BLaER1 treated with 17β-estradiol and CSF1 and Interleukin-3, amounts not matched to agents 10 nM and 100 nM (cell line): Measurements from ENCODE around the gene CCNC.
A peak's percentile ranks its signal among the peaks of the same experiment; 100 is the strongest.
"Not testable (repeated sequence)": the region's sequence is repeated elsewhere in the genome, so short reads cannot be mapped to it uniquely, and the experiment has no call there.

Experiments used
- H3K27ac ChIP-seq, 11 experiments: shearing (Covaris generic); formaldehyde crosslinking; 2 replicates each; pipeline ENCODE4 v1.8.1; 2022
- H3K27me3 ChIP-seq, 11 experiments: shearing (Covaris generic); formaldehyde crosslinking; 2 replicates each; pipeline ENCODE4 v1.8.1; 2022
- H3K36me3 ChIP-seq, 11 experiments: shearing (Covaris generic); formaldehyde crosslinking; 2 replicates each; pipeline ENCODE4 v1.8.1; 2022
- H3K4me1 ChIP-seq, 10 experiments: shearing (Covaris generic); formaldehyde crosslinking; 2 replicates each; pipeline ENCODE4 v1.8.1; 2022
- H3K4me2 ChIP-seq, 11 experiments: shearing (Covaris generic); formaldehyde crosslinking; 2 replicates each; pipeline ENCODE4 v1.8.1; 2022
- H3K4me3 ChIP-seq, 10 experiments: shearing (Covaris generic); formaldehyde crosslinking; 2 replicates each; pipeline ENCODE4 v1.8.1; 2022
- H3K9ac ChIP-seq, 11 experiments: shearing (Covaris generic); formaldehyde crosslinking; 2 replicates each; pipeline ENCODE4 v1.8.1; 2022
- H3K9me3 ChIP-seq, 11 experiments: shearing (Covaris generic); formaldehyde crosslinking; replicated peaks in 1 of 11; 2 replicates each; pipeline ENCODE4 v1.8.1; 2022
- H4K20me1 ChIP-seq, 11 experiments: shearing (Covaris generic); formaldehyde crosslinking; 2 replicates each; pipeline ENCODE4 v1.8.1; 2022
- Cebpa-rat ChIP-seq, 11 experiments: shearing (Covaris generic); IDR thresholded peaks; 2 replicates each; pipeline ENCODE4 v1.8.1; 2022

Gene CCNC

DNA sequence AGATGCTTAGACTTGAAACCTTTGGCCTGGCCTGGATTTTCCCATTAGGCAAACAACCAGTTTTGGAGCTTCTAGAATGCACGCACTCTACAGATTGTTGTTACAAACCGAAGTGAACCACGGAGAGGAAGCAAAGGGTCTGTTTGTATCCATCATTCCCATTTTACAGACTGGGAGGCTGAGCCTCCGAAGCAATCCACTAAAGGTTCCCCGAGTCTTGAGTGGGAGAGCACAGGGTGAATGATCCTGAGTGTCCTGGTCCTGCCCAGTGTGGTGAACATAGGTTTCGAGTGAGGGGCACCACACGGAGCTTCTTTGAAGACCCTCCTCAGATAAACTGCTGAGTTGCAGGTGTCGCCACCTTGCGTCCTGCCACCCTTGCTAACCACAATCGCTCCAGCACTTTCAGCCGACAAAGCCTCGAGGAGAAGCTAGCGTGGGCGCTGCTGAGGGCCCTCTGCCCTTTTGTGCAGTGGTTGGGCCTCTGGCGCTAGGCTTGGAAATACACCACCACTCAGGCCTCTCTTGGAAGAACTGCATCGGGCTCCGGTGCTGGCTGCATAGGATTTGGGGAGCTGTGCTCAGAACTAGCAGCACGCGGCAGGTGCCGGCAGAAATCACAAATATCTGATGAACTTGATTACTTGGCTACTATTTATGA lies 36.7 kb upstream of the CCNC start:
- Histone ChIP-seq H3K27me3 (peaks cover 81 to 96% (median 92%) of the 10 kb centered on the region in 11 experiments), H3K36me3 (peaks cover 0 to 8% (median 0%) of the 10 kb centered on the region in 11 experiments; a peak in 3 of 22 replicates), H3K27ac (no peak overlapping the region), H4K20me1 (peaks cover 0 to 19% (median 5%) of the 10 kb centered on the region in 11 experiments; a peak in 7 of 22 replicates), H3K4me2 (no peak overlapping the region), H3K4me1 (peaks cover 11 to 22% (median 19%) of the 10 kb centered on the region in 10 experiments), H3K9me3 (peaks cover 30 to 65% (median 57%) of the 10 kb centered on the region in 11 experiments), H3K4me3 (no peak overlapping the region; a peak in 1 of 20 replicates), H3K9ac (no peak overlapping the region)
- no peak for TF ChIP-seq Cebpa-rat (IDR thresholded peaks at IDR 0.05)

DNA sequence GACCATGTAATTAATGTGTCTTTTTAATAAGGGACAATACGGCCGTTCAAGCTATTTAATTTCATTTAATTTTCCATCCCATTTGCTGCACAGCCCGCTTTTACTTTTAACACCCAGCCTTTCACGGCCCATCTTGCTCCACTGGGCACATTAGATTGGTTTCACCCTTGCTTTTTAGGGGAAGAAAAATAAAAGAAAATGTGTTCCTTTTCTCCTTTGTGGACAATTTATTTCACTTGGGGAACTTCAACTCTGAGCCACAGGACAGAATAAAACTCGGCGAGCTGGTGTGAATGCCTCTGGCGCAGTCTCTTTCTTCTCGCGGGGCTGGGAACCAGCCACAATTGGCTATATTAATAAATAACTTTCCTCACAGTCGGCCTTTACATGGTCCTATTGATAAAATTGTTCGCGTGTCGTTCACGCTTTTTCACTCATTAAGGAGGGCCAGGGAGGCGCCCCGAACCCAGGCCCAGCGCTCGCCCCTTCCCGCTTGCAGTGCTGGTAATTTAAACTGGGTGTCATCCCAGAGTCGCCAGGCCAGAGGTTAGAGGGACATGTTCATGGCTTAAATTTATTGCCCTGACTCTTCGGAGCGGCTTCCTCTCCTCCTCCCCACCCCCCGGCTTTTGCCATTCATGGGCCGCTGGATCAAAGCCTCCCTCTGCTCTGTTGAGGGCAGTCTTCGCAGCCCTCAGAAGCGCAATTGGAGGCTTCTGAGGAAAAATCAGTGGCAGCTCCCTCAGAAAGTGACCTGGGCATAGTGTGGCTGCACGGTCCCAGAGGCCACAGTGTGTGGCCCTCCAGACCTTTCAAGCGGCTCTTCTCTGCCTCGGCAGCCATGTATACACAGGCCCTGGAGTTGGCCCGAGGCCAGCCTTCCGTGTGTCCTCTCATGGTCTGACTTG lies 36.0 kb upstream of the CCNC start:
- peaks cover 81 to 94% (median 91%) of the 10 kb centered on the region in 11 experiments for H3K27me3 ChIP-seq
- peak overlapping the region; percentile 38 to 94 (median 67); a peak in 19 of 22 replicates for H3K4me2 ChIP-seq
- peak overlapping the region in 1 of 11 experiments; percentile 35; a peak in 1 of 22 replicates for H3K9ac ChIP-seq
- no peak for TF ChIP-seq Cebpa-rat (IDR thresholded peaks at IDR 0.05)
- H3K4me3 ChIP-seq, result peak overlapping the region in 7 of 10 experiments; percentile 34 to 63 (median 47); a peak in 15 of 20 replicates
- peaks cover 0 to 19% (median 5%) of the 10 kb centered on the region in 11 experiments; a peak in 7 of 22 replicates for H4K20me1 ChIP-seq
- H3K9me3 ChIP-seq, result peaks cover 30 to 65% (median 57%) of the 10 kb centered on the region in 11 experiments
- no peak overlapping the region for H3K27ac ChIP-seq
- peaks cover 0 to 8% (median 0%) of the 10 kb centered on the region in 11 experiments; a peak in 3 of 22 replicates for H3K36me3 ChIP-seq
- peaks cover 3 to 15% (median 11%) of the 10 kb centered on the region in 10 experiments; a peak in 18 of 20 replicates for H3K4me1 ChIP-seq

DNA sequence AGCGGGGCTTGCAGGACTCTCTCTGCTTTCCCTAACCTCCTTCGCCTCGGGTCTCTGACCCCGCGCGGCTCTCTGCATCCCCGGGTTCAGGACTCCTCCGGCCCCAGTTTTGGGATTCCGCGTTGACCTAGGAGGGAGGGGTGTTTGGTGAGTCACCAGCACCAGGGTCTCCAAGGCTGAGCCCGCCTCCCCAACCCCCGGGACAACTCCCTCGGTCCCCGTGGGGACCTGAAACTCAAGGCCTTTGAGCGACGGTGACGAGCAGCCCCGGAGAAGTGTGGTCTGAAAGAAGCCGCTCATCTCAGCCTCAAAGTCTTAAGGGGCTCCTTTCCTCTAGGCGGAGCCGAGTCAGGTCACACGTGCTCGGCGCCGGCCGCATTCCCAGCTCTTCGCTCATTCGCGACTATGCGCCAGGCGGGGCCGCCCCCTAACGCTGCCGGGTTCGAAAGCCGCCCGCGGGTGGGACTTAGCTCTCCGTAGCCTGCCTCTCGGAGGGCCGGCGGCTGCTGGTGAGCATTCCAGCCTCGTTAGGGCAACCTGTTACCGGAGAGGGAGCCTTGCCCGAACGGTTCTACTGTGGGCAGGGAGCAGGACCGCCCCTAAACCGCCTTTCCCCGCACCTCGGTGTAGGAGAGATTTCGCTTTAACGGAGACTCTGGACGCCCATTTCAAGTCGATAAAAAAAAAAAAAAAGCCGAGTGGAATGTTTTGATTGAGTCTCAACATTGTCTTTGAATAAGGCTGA lies 35.1 kb upstream of the CCNC start:
- peaks cover 79 to 86% (median 83%) of the 10 kb centered on the region in 11 experiments for H3K27me3 ChIP-seq
- peak overlapping the region in 2 of 11 experiments; percentile 35 to 55; a peak in 2 of 22 replicates for H3K9ac ChIP-seq

DNA sequence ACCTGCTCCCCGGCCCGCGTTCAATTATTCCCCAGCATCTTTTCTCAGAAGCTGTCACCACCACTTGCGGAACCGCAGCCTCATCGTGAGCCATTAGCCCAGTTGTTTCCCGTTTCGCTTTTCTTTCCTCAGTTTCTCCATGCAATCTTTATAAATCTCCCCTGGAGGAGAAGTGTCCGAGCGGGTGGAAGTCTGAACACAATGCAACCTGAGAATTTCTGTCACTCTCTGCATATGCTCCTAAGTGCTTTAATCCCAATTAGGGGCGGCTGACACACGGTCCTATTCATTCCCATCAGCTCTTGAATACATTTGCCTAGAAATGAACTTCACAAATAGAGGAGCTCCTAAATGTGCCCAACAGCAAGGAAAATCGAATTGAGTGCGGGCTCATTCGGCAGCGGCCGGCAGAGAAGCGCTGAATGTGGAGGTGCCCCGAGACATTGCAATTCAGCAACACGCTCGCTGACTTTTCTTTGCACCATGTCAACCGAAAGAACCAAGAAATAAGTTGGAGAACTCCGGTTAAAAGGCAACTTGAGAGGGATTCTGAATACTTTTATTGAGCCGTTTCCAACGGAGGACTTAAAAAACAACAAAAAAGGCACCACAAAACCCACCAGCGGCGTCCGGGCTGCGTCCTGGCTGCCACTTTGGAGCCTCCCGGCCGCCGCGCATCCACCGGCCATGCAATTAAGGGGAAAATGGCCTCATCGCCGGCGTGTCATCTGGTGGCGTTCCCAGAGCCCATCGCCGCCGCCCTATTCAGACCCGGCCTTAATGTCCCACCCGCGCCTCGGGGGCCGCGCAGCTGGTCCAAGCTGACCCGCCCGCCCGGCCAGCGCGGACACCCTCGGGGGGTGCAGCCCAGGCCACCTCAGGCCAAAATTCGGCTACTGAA lies 34.3 kb upstream of the CCNC start:
- peaks cover 0 to 12% (median 9%) of the 10 kb centered on the region in 10 experiments; a peak in 14 of 20 replicates for H3K4me1 ChIP-seq
- H3K4me3 ChIP-seq, result peak overlapping the region in 4 of 10 experiments; percentile 7 to 63 (median 28); a peak in 2 of 20 replicates
- no peak for TF ChIP-seq Cebpa-rat (IDR thresholded peaks at IDR 0.05)
- peaks cover 71 to 84% (median 75%) of the 10 kb centered on the region in 11 experiments for H3K27me3 ChIP-seq
- H3K36me3 ChIP-seq, result peaks cover 0 to 8% (median 0%) of the 10 kb centered on the region in 11 experiments; a peak in 3 of 22 replicates
- peak overlapping the region in 3 of 11 experiments; percentile 78 to 94 (median 93); a peak in 5 of 22 replicates for H3K4me2 ChIP-seq
- H4K20me1 ChIP-seq, result peaks cover 0 to 19% (median 5%) of the 10 kb centered on the region in 11 experiments; a peak in 7 of 22 replicates
- no peak overlapping the region for H3K9ac ChIP-seq
- peaks cover 20 to 52% (median 42%) of the 10 kb centered on the region in 11 experiments for H3K9me3 ChIP-seq
- H3K27ac ChIP-seq, result no peak overlapping the region

More for the DNA sequence above, 35.1 kb upstream of the CCNC start:
- Histone ChIP-seq H4K20me1 (peaks cover 0 to 19% (median 5%) of the 10 kb centered on the region in 11 experiments; a peak in 7 of 22 replicates), H3K9me3 (peaks cover 28 to 61% (median 50%) of the 10 kb centered on the region in 11 experiments), H3K4me3 (peak overlapping the region; percentile 34 to 63 (median 46); a peak in 19 of 20 replicates), H3K4me2 (peak overlapping the region; percentile 38 to 94 (median 67)), H3K4me1 (peaks cover 0 to 12% (median 9%) of the 10 kb centered on the region in 10 experiments; a peak in 14 of 20 replicates), H3K36me3 (peaks cover 0 to 8% (median 0%) of the 10 kb centered on the region in 11 experiments; a peak in 3 of 22 replicates), H3K27ac (no peak overlapping the region)
- TF ChIP-seq Cebpa-rat (IDR thresholded peaks at IDR 0.05), result no peak

DNA sequence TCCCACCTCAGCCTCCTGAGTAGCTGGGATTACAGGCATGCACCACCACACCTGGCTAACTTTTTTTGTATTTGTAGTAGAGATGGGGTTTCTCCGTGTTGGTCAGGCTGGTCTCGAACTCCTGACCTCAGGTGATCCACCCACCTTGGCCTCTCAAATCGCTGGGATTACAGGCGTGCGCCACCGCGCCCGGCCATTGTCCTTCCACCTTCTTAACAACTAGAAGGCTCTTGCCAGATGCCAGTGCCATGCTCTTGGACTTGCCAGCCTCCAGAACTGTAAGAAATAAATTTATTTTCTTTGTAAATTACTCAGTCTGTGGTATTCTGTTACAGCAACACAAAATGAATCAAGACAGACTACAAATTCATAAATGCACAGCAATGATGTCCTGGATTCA lies 26.2 kb upstream of the CCNC start:
- not testable (repeated sequence) for H3K4me2 ChIP-seq, H3K9ac ChIP-seq, H3K27ac ChIP-seq, H3K9me3 ChIP-seq, H3K4me3 ChIP-seq, H3K36me3 ChIP-seq
- Histone ChIP-seq H3K27me3 (peaks cover 32 to 61% (median 46%) of the 10 kb centered on the region in 11 experiments), H4K20me1 (peaks cover 0 to 10% (median 0%) of the 10 kb centered on the region in 11 experiments; a peak in 3 of 22 replicates), H3K4me1 (peaks cover 0 to 12% (median 2%) of the 10 kb centered on the region in 10 experiments; a peak in 6 of 20 replicates)

DNA sequence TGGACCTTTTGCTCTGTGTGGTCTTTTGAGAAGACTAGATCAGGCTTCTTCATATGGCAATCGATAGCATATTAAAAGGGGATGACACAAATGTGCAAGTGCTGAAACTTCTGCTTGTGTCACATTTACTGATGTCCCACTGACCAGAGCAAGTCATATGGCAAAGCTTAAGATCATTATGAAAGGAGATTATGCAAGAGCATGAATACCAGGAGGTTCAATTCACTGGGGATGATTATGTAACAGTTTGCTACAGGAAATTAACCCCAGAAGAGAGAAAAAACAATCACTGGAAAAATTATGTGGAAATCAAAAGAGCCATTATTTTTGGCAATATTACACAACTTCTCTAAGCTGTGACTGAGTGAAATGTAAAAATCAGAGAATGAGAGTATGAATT lies 24.4 kb upstream of the CCNC start:
- no peak overlapping the region for H3K27ac ChIP-seq
- no peak overlapping the region for H3K9ac ChIP-seq
- H3K9me3 ChIP-seq, result peaks cover 0 to 10% (median 7%) of the 10 kb centered on the region in 11 experiments; a peak in 11 of 22 replicates
- peaks cover 0 to 12% (median 0%) of the 10 kb centered on the region in 11 experiments; a peak in 3 of 22 replicates for H4K20me1 ChIP-seq
- H3K4me2 ChIP-seq, result peak overlapping the region in 4 of 11 experiments; percentile 16 to 47 (median 19); a peak in 7 of 22 replicates
- no peaks in the 10 kb centered on the region for H3K36me3 ChIP-seq
- H3K4me3 ChIP-seq, result no peak overlapping the region
- TF ChIP-seq Cebpa-rat (IDR thresholded peaks at IDR 0.05), result 0 out of 22 replicates have a peak, but pooled peaks of 2 of the 11 experiments have one; percentile 10 to 44
- peaks cover 42 to 73% (median 64%) of the 10 kb centered on the region in 11 experiments for H3K27me3 ChIP-seq
- peaks cover 0 to 15% (median 6%) of the 10 kb centered on the region in 10 experiments; a peak in 8 of 20 replicates for H3K4me1 ChIP-seq
